OCI-LY1 (cell line): ENCODE data around the gene TBC1D10A.

Source experiments
- H2AFZ ChIP-seq: fragments of 200-600 bp; sonication (generic), shearing (Covaris generic); 2 replicates; pipeline ENCODE4 v1.6.0; 2014; ENCODE audit warnings: antibody characterized with exemption, mild to moderate bottlenecking, low read length
- H3F3A ChIP-seq: fragments of 200-600 bp; sonication (generic), shearing (Covaris generic); 2 replicates; pipeline ENCODE4 v1.6.0; 2014; ENCODE audit warnings: mild to moderate bottlenecking, antibody characterized with exemption, low read length, moderate library complexity; ENCODE audit not compliant: insufficient read depth
- H3K27ac ChIP-seq: fragments of 200-600 bp; sonication (generic); 2 replicates; pipeline ENCODE4 v1.5.1; 2014; ENCODE audit warnings: low read length, mixed run types, mild to moderate bottlenecking, low read depth; ENCODE audit not compliant: poor library complexity, severe bottlenecking
- H3K27me3 ChIP-seq: fragments of 200-600 bp; sonication (generic); 2 replicates; pipeline ENCODE4 v1.6.0; 2014; ENCODE audit warnings: antibody characterized with exemption, mild to moderate bottlenecking, low read length, moderate library complexity; ENCODE audit not compliant: insufficient read depth
- H3K36me3 ChIP-seq: fragments of 200-600 bp; sonication (generic); 2 replicates; pipeline ENCODE4 v1.6.1; 2014; ENCODE audit warnings: mild to moderate bottlenecking, antibody characterized with exemption, low read length, moderate library complexity, mixed read lengths; ENCODE audit not compliant: insufficient read depth
- H3K4me1 ChIP-seq: fragments of 200-600 bp; sonication (generic); 2 replicates; pipeline ENCODE4 v1.5.1; 2014; ENCODE audit warnings: mild to moderate bottlenecking, low read length, moderate library complexity; ENCODE audit not compliant: insufficient read depth, severe bottlenecking
- H3K4me2 ChIP-seq: fragments of 200-600 bp; sonication (generic), shearing (Covaris generic); 2 replicates; pipeline ENCODE4 v1.6.1; 2014; ENCODE audit warnings: low read length
- H3K4me3 ChIP-seq: fragments of 200-600 bp; sonication (generic); 2 replicates; pipeline ENCODE4 v1.5.1; 2014; ENCODE audit warnings: low read length, low read depth, mild to moderate bottlenecking, mixed read lengths; ENCODE audit not compliant: poor library complexity, severe bottlenecking
- H3K79me2 ChIP-seq: fragments of 200-600 bp; shearing (Covaris generic); 2 replicates; pipeline ENCODE4 v1.6.1; 2016; ENCODE audit warnings: mixed run types, low read length, mixed read lengths; ENCODE audit not compliant: insufficient read depth
- H3K9ac ChIP-seq: fragments of 200-600 bp; sonication (generic), shearing (Covaris generic); 2 replicates; pipeline ENCODE4 v1.6.1; 2014; ENCODE audit warnings: mild to moderate bottlenecking, low read length, mixed read lengths
- H3K9me2 ChIP-seq: fragments of 200-600 bp; sonication (generic), shearing (Covaris generic); 2 replicates; pipeline ENCODE4 v1.6.1; 2014; ENCODE audit warnings: low read depth, mild to moderate bottlenecking, low read length, mixed read lengths
- H3K9me3 ChIP-seq: fragments of 200-600 bp; shearing (Covaris generic); 2 replicates; pipeline ENCODE4 v1.6.1; 2014; ENCODE audit warnings: low read length, mixed read lengths
- H4K20me1 ChIP-seq: fragments of 200-600 bp; sonication (generic), shearing (Covaris generic); 2 replicates; pipeline ENCODE4 v1.6.0; 2016; ENCODE audit warnings: mild to moderate bottlenecking, low read length; ENCODE audit not compliant: insufficient read depth
- EZH2 ChIP-seq: fragments of 200-600 bp; sonication (generic), shearing (Covaris generic); IDR thresholded peaks from 2 replicates; pipeline ENCODE4 v1.8.0; 2017; ENCODE audit warnings: borderline replicate concordance, mixed run types, mild to moderate bottlenecking, antibody characterized with exemption, low read length, moderate library complexity, mixed read lengths
- TF ChIP-seq, protein P1 (sequence below): fragments of 200-600 bp; sonication (generic), shearing (Covaris generic); IDR thresholded peaks from 2 replicates; pipeline ENCODE4 v1.5.1; 2017; ENCODE audit warnings: mild to moderate bottlenecking, antibody characterized with exemption, low read length, moderate library complexity, mixed read lengths

The TBC1D10A gene

DNA sequence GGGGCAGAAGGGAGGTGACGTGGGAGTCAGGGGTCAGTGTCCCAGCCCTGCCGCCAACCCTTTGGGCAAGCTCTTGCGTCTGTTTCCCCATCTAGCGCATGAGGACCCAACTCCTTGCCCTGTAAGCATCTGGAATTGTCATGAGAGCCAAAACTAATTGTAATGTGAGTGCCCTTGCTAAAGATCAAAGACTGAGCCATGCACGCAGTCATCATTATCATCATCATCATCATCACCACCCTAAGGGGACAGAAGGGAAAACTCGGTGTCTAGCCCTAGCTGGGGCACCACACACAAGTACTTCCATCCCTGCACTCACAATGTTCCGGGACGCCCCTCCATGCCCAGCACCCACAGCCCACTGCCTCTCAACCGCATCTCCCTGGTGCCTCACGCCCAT is 82.7 kb downstream of the TBC1D10A start:
- H3K4me3 ChIP-seq = no peak overlapping the region
- peaks cover 14% of the 10 kb centered on the region; the same call in 1 of the 2 replicates for H3K27me3 ChIP-seq
- TF ChIP-seq, protein P1, sequence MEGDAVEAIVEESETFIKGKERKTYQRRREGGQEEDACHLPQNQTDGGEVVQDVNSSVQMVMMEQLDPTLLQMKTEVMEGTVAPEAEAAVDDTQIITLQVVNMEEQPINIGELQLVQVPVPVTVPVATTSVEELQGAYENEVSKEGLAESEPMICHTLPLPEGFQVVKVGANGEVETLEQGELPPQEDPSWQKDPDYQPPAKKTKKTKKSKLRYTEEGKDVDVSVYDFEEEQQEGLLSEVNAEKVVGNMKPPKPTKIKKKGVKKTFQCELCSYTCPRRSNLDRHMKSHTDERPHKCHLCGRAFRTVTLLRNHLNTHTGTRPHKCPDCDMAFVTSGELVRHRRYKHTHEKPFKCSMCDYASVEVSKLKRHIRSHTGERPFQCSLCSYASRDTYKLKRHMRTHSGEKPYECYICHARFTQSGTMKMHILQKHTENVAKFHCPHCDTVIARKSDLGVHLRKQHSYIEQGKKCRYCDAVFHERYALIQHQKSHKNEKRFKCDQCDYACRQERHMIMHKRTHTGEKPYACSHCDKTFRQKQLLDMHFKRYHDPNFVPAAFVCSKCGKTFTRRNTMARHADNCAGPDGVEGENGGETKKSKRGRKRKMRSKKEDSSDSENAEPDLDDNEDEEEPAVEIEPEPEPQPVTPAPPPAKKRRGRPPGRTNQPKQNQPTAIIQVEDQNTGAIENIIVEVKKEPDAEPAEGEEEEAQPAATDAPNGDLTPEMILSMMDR = no peak
- no peak for TF ChIP-seq EZH2
- no peaks in the 10 kb centered on the region for H3K9me2 ChIP-seq
- no peaks in the 10 kb centered on the region for H4K20me1 ChIP-seq
- H3K27ac ChIP-seq = no peak overlapping the region
- H3F3A ChIP-seq = no peaks in the 10 kb centered on the region
- H3K4me2 ChIP-seq = no peak overlapping the region
- H2AFZ ChIP-seq = no peak overlapping the region
- H3K9ac ChIP-seq = no peak overlapping the region
- no peaks in the 10 kb centered on the region for H3K9me3 ChIP-seq
- no peaks in the 10 kb centered on the region for H3K79me2 ChIP-seq
- no peaks in the 10 kb centered on the region for H3K36me3 ChIP-seq
- no peaks in the 10 kb centered on the region for H3K4me1 ChIP-seq

DNA sequence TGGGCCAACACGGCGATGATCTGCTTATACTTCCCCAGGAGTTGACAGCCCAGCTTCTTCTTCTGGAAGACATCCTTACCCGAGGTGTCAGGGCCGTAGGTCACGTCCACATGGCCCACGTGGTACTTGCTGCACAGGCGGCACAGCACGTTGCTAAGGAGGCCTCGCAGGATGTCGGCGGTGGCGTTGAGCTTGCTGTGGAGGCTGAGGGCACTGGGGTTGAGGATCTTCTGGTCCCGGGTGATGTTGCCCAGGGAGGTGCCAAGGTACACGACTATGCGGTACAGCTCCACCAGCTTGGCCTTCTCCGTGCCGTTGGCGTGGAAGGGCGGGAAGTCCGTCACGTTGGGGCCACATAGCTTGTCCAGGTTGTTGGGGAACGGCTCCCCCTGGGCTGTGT is 83.1 kb downstream of the TBC1D10A start:
- no peak overlapping the region for H3K4me2 ChIP-seq
- no peak overlapping the region for H2AFZ ChIP-seq
- no peaks in the 10 kb centered on the region for H3K9me3 ChIP-seq
- no peak overlapping the region for H3K27ac ChIP-seq
- H3K4me3 ChIP-seq = no peak overlapping the region
- no peaks in the 10 kb centered on the region for H3K79me2 ChIP-seq
- no peaks in the 10 kb centered on the region for H3K9me2 ChIP-seq
- no peak for TF ChIP-seq EZH2
- TF ChIP-seq, protein P1 = no peak
- H3F3A ChIP-seq = no peaks in the 10 kb centered on the region
- H3K36me3 ChIP-seq = no peaks in the 10 kb centered on the region
- no peaks in the 10 kb centered on the region for H3K4me1 ChIP-seq
- peaks cover 14% of the 10 kb centered on the region; the same call in 1 of the 2 replicates for H3K27me3 ChIP-seq
- no peak overlapping the region for H3K9ac ChIP-seq
- no peaks in the 10 kb centered on the region for H4K20me1 ChIP-seq
